WTC11 (cell line): ENCODE results near the gene LIN9. TPM values are rescaled to one million over a fixed set of nuclear protein-coding genes. Genes with fewer than 3 reads are reported as not detected.

ENCODE experiments used
- ATAC-seq: fragments of 200-7000 bp; cut with Tn5 transposase; 2 replicates; pipeline ENCODE4 v1.10.0; 2021; ENCODE audit warnings: mild to moderate bottlenecking, moderate library complexity
- CTCF ChIA-PET: fragments of 300-600 bp; sonication (Branson Sonifier 250); formaldehyde crosslinking; loops from one replicate; lab custom pipeline; 2021; ENCODE audit warnings: antibody characterized with exemption; lab: Charles Lee
- POLR2A ChIA-PET: fragments of 350-600 bp; sonication (Branson Sonifier 250); formaldehyde crosslinking; loops from one replicate; lab custom pipeline; 2021; ENCODE audit warnings: antibody characterized with exemption; lab: Charles Lee
- DNase-seq: peaks from one replicate; pipeline ENCODE4 v3.0.0; 2021; ENCODE audit warnings: low spot score
- H3K27ac Mint-ChIP-seq: 2 replicates; pipeline ENCODE4 v1.8.0; 2021; ENCODE audit warnings: mixed read lengths
- H3K27me3 Mint-ChIP-seq: 2 replicates; pipeline ENCODE4 v1.8.0; 2021; ENCODE audit warnings: low read depth, mild to moderate bottlenecking, moderate library complexity, mixed read lengths
- H3K36me3 Mint-ChIP-seq: 2 replicates; pipeline ENCODE4 v1.8.0; 2021; ENCODE audit warnings: mixed read lengths
- H3K4me1 Mint-ChIP-seq: 2 replicates; pipeline ENCODE4 v1.8.0; 2022; ENCODE audit warnings: mixed read lengths
- H3K4me3 Mint-ChIP-seq: 2 replicates; pipeline ENCODE4 v1.8.0; 2021; ENCODE audit warnings: mild to moderate bottlenecking, moderate library complexity, mixed read lengths
- H3K9me3 Mint-ChIP-seq: 2 replicates; pipeline ENCODE4 v1.8.0; 2021; ENCODE audit warnings: mixed read lengths
- ARID4B ChIP-seq: sonication (generic); formaldehyde crosslinking; IDR thresholded peaks from 2 replicates; pipeline ENCODE4 v1.8.0; 2023; ENCODE audit warnings: missing genetic modification reagents, mild to moderate bottlenecking, borderline replicate concordance
- ATF3 ChIP-seq: sonication (generic); formaldehyde crosslinking; conservative IDR thresholded peaks from 2 replicates; pipeline ENCODE4 v1.8.1; 2022; ENCODE audit warnings: mild to moderate bottlenecking, missing genetic modification reagents
- CBFB ChIP-seq: sonication (generic); formaldehyde crosslinking; IDR thresholded peaks from 2 replicates; pipeline ENCODE4 v1.8.1; 2022; ENCODE audit warnings: mild to moderate bottlenecking, low read depth, missing genetic modification reagents
- CREB1 ChIP-seq: sonication (generic); formaldehyde crosslinking; IDR thresholded peaks from 2 replicates; pipeline ENCODE4 v1.8.0; 2023; ENCODE audit warnings: mild to moderate bottlenecking, missing genetic modification reagents
- E2F1 ChIP-seq: sonication (generic); formaldehyde crosslinking; IDR thresholded peaks from 2 replicates; pipeline ENCODE4 v1.8.0; 2022; ENCODE audit warnings: mild to moderate bottlenecking, missing genetic modification reagents
- EMX1 ChIP-seq: fragments of 250-450 bp; sonication (Bioruptor Pico); IDR thresholded peaks from 2 replicates; pipeline ENCODE4 v1.8.0; 2021; ENCODE audit warnings: mild to moderate bottlenecking
- FOXK1 ChIP-seq: sonication (generic); formaldehyde crosslinking; IDR thresholded peaks from 2 replicates; pipeline ENCODE4 v1.8.0; 2022; ENCODE audit warnings: mild to moderate bottlenecking, moderate library complexity, missing genetic modification reagents
- FOXP1 ChIP-seq: sonication (generic); formaldehyde crosslinking; IDR thresholded peaks from 2 replicates; pipeline ENCODE4 v1.8.0; 2022; ENCODE audit warnings: missing genetic modification reagents, mild to moderate bottlenecking, moderate library complexity, borderline replicate concordance
- JAZF1 ChIP-seq: fragments of 250-450 bp; sonication (Bioruptor Pico); IDR thresholded peaks from 2 replicates; pipeline ENCODE4 v1.9.0; 2021; ENCODE audit warnings: moderate library complexity, mild to moderate bottlenecking, inconsistent platforms
- KAT7 ChIP-seq: sonication (generic); formaldehyde crosslinking; IDR thresholded peaks from 2 replicates; pipeline ENCODE4 v1.8.1; 2023; ENCODE audit warnings: missing genetic modification reagents, mild to moderate bottlenecking, borderline replicate concordance
- MYBL2 ChIP-seq: sonication (generic); formaldehyde crosslinking; IDR thresholded peaks from 2 replicates; pipeline ENCODE4 v1.8.1; 2023; ENCODE audit warnings: mild to moderate bottlenecking, moderate library complexity, missing genetic modification reagents
- NR1H2 ChIP-seq: sonication (generic); formaldehyde crosslinking; IDR thresholded peaks from 2 replicates; pipeline ENCODE4 v1.9.0; 2021; ENCODE audit warnings: mild to moderate bottlenecking, moderate library complexity, missing genetic modification reagents
- NR3C1 ChIP-seq: sonication (generic); formaldehyde crosslinking; conservative IDR thresholded peaks from 2 replicates; pipeline ENCODE4 v1.8.1; 2023; ENCODE audit warnings: low read depth, mild to moderate bottlenecking, missing genetic modification reagents
- RORB ChIP-seq: fragments of 250-450 bp; sonication (Bioruptor Pico); IDR thresholded peaks from 2 replicates; pipeline ENCODE4 v1.9.0; 2021; ENCODE audit warnings: mild to moderate bottlenecking
- SP1 ChIP-seq: sonication (generic); formaldehyde crosslinking; conservative IDR thresholded peaks from 2 replicates; pipeline ENCODE4 v1.8.1; 2022; ENCODE audit warnings: missing genetic modification reagents
- USF1 ChIP-seq: sonication (generic); formaldehyde crosslinking; IDR thresholded peaks from 2 replicates; pipeline ENCODE4 v1.8.0; 2022; ENCODE audit warnings: mild to moderate bottlenecking, missing genetic modification reagents
- ZNF219 ChIP-seq: sonication (generic); formaldehyde crosslinking; IDR thresholded peaks from 2 replicates; pipeline ENCODE4 v1.8.0; 2023; ENCODE audit warnings: missing genetic modification reagents, mild to moderate bottlenecking, borderline replicate concordance
- ZNF263 ChIP-seq: sonication (generic); formaldehyde crosslinking; IDR thresholded peaks from 2 replicates; pipeline ENCODE4 v1.8.1; 2022; ENCODE audit warnings: low read depth, mild to moderate bottlenecking, moderate library complexity, missing genetic modification reagents
- ZNF396 ChIP-seq: fragments of 250-450 bp; sonication (Bioruptor Pico); IDR thresholded peaks from 2 replicates; pipeline ENCODE4 v1.8.0; 2021; ENCODE audit warnings: mild to moderate bottlenecking, moderate library complexity, borderline replicate concordance
- ZNF416 ChIP-seq: fragments of 250-450 bp; sonication (Bioruptor Pico); IDR thresholded peaks from 2 replicates; pipeline ENCODE4 v1.9.0; 2021; ENCODE audit warnings: mild to moderate bottlenecking, inconsistent platforms
- ZNF532 ChIP-seq: fragments of 250-450 bp; sonication (Bioruptor Pico); IDR thresholded peaks from 2 replicates; pipeline ENCODE4 v1.9.0; 2021; ENCODE audit warnings: mild to moderate bottlenecking, borderline replicate concordance
- ZSCAN18 ChIP-seq: fragments of 250-450 bp; sonication (Bioruptor Pico); IDR thresholded peaks from 2 replicates; pipeline ENCODE4 v2.1.2; 2022; ENCODE audit warnings: mild to moderate bottlenecking, moderate library complexity
- total RNA-seq: library from RNA; stranded (reverse); gene quantifications from 3 replicates; pipeline ENCODE4 v1.2.3, GENCODE V29; 2021

LIN9 gene
- total RNA-seq, 1 experiment from 2014 or later: 15.7 TPM

- Mint-ChIP-seq H3K36me3 (peaks cover 31% of the 10 kb centered on the region), H3K27ac (no peak overlapping the region), H3K4me3 (no peak overlapping the region), H3K9me3 (0 out of 2 replicates have a peak, but pooled peaks cover 3% of the 10 kb centered on the region), H3K27me3 (no peaks in the 10 kb centered on the region), H3K4me1 (no peaks in the 10 kb centered on the region)
- no peak for DNase-seq
- TF ChIP-seq ZNF219 (no peak), FOXP1 (CRISPR knock-in tag) (no peak), EMX1 (CRISPR knock-in tag) (no peak), ZNF263 (CRISPR knock-in tag) (no peak), FOXK1 (CRISPR knock-in tag) (no peak), ZNF416 (CRISPR knock-in tag) (no peak), JAZF1 (CRISPR knock-in tag) (no peak), RORB (CRISPR knock-in tag) (no peak), ATF3 (CRISPR knock-in tag) (no peak), ZSCAN18 (CRISPR knock-in tag) (no peak), CREB1 (CRISPR knock-in tag) (no peak), SP1 (CRISPR knock-in tag) (no peak)
- CTCF ChIA-PET: no interaction called here
- POLR2A ChIA-PET: no interaction called here
- ATAC-seq: no peak
These were observed 72.1 kb downstream of the LIN9 start for GRCh38 chr1:226236826-226237225.

- CTCF ChIA-PET: no interaction called here
- no peak overlapping the region for H3K4me3 Mint-ChIP-seq
- 0 out of 2 replicates have a peak, but pooled peaks cover 3% of the 10 kb centered on the region for H3K9me3 Mint-ChIP-seq
- H3K36me3 Mint-ChIP-seq: peaks cover 34% of the 10 kb centered on the region
- no peaks in the 10 kb centered on the region for H3K27me3 Mint-ChIP-seq
- H3K4me1 Mint-ChIP-seq: no peaks in the 10 kb centered on the region
- ATAC-seq (no peak), DNase-seq (no peak)
- POLR2A ChIA-PET: no interaction called here
- H3K27ac Mint-ChIP-seq: no peak overlapping the region
- TF ChIP-seq KAT7 (CRISPR knock-in tag) (no peak), CBFB (no peak), FOXK1 (CRISPR knock-in tag) (no peak), CREB1 (CRISPR knock-in tag) (no peak), NR3C1 (CRISPR knock-in tag) (no peak), USF1 (CRISPR knock-in tag) (no peak), E2F1 (CRISPR knock-in tag) (no peak), ZNF396 (CRISPR knock-in tag) (no peak), MYBL2 (CRISPR knock-in tag) (no peak), ZNF532 (CRISPR knock-in tag) (no peak), ZNF219 (no peak), ARID4B (no peak), NR1H2 (CRISPR knock-in tag) (no peak)
These were observed 75.2 kb downstream of the LIN9 start for GRCh38 chr1:226233806-226234205.
